NOMO-1 treated with dmso at 0.1 percent for 144 hours (cell line): ENCODE measurements around the gene HYOU1.
A peak's percentile ranks its signal among the peaks of the same experiment; 100 is the strongest.
"Not testable (repeated sequence)": the region's sequence is repeated elsewhere in the genome, so short reads cannot be mapped to it uniquely, and the experiment has no call there.

Experiments used
- DNase-seq: peaks from one replicate; lab custom pipeline; 2025; ENCODE audit not compliant: unreplicated experiment; lab: John Stamatoyannopoulos, UW

The HYOU1 gene

GRCh38 chr11:119085437-119085847 lies 28.4 kb upstream of the HYOU1 start:
- DNase-seq, result no peak

DNA sequence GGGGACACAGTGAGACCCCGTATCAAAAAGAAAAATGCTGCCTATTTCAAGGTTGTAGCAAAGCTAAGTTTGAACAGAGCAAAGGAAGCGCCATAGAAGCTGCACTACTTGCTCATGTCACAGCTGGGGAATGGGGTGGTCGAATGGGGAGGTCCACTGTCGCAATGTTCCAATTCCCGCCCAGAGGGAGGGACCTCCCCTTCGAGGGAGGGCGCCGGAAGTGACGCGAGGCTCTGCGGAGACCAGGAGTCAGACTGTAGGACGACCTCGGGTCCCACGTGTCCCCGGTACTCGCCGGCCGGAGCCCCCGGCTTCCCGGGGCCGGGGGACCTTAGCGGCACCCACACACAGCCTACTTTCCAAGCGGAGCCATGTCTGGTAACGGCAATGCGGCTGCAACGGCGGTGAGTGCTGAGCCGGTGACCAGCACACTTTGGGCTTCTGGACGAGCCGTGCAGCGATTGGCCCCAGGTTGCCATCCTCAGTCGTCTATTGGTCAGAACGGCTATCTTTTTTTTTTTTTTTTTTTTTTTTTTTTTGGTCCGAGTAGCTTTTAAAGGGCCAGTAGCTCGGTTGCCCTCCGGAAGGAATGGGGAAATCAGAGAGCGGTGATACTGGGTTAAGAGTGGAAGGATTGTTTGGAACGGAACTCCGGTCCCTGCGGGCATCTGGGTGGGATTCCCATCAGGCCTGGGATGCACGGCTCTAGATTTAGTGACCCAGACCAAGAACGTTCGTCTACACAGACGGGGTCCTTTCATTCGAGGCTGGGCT lies 27.8 kb upstream of the HYOU1 start, which contains the start of gene HMBS:
HMBS (plus strand) TSS at position 219 of the 774 bp plus-strand sequence; CDS start at position 372, 153 bp downstream.
- DNase-seq, result peak; percentile 95

GRCh38 chr11:119081682-119082260 lies 24.8 kb upstream of the HYOU1 start:
- no peak for DNase-seq

GRCh38 chr11:119078675-119079420 lies 21.8 kb upstream of the HYOU1 start:
- no peak for DNase-seq

DNA sequence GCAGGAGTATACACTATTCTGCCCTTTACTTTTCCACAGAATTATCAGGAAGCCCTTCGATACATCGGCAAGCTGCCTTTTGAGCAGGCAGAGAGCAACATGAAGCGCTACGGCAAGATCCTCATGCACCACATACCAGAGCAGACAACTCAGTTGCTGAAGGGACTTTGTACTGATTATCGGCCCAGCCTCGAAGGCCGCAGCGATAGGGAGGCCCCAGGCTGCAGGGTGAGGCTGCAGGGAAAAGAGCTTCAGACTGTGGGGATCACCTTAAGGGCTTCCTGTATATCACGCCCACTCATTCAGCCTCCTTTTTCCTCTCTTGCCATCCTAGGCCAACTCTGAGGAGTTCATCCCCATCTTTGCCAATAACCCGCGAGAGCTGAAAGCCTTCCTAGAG lies 20.8 kb upstream of the HYOU1 start:
- DNase-seq, result no peak

- DNase-seq, result peak; percentile 96
Measured at GRCh38 chr11:119067371-119068222, 10.6 kb upstream of the HYOU1 start, which contains the start of gene VPS11. Gene VPS11, plus strand, starts transcription at chr11:119067818. Its CDS starts 6 bp downstream, at chr11:119067824.

DNA sequence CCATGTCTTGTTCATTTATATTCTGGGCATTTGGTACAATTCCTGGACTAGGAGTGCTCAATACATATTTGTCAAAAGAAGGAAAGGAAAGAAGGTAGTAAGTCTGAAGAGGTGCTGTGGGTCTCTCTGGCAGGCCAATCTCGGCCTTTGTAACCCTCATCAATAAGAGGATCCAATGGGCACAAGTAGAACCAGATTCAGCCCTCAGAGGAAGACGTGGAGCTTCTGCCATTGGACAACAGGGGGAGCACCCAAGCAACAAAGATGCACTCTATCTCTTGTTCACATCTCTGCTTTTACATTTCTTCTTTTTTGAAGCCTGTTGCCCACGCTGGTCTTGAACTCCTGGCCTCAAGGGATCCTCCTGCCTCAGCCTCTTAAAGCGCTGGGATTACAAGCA lies 8.4 kb upstream of the HYOU1 start:
- no peak for DNase-seq

DNA sequence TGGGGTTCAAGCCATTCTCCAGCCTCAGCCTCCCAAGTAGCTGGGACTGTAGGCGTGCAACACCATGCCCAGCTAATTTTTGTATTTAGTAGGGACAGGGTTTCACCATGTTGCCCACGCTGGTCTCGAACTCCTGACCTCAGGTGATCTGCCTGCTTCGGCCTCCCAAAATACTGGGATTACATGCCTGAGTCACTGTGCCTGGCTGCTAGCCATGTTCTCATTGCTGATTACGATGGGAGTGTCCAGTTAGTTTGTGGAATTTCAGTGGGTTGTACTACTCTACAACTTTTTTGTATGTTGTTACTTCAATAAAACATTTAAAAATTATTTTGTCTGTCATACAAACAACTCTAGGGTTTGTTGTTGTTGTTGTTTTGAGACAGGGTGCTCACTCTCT lies 5.8 kb upstream of the HYOU1 start:
- no peak for DNase-seq

DNA sequence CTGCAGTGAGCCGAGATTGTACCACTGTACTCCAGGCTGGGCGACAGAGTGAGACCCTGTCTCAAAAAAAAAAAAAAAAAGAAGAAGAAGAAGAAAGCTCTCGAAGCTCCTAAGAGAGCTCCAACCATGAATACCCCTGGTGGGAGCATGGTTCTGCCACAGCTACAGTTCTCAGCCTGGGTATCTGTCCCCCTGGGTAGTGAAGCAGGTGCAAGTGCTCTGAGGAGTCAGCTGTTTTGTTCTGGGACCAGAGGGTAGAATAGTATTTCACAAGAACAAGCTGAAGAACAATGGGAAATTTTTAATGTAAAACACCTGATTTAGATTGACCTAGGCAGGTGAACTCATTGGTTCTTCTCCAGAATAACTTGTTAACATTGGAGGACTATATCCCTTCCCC lies 4.3 kb upstream of the HYOU1 start:
- no peak for DNase-seq

GRCh38 chr11:119059128-119059527 lies 2.1 kb upstream of the HYOU1 start:
- not testable (repeated sequence) for DNase-seq

DNA sequence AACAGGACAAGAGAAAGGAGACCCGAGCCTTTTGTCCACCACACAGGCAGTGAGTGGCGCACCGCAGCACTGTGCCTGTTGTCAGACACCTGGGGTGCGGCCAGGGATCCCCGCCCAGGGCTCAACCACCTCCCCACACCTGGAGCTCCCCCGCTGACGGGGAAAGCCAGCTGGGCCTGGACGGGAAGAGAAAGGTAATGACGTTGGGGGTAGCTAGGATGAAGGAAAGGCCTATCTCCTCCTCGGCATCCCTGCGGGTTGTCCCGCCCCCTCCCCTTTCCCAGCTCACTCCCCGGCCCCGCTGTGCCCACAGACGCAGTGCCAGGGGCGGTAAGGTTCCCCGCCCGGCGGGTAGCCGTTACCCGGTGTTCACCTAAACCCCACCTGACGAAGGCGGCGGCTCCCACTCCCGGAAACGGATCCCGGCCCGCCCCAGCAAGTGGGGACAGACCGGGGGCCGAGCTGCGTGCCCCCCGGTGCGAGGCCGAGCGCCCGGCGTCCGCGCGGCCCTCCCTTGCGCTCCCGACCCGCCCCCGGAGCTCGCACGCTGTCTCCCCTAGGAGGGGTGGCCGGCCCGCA lies 495 bp downstream of the HYOU1 start:
- DNase-seq, result no peak

DNA sequence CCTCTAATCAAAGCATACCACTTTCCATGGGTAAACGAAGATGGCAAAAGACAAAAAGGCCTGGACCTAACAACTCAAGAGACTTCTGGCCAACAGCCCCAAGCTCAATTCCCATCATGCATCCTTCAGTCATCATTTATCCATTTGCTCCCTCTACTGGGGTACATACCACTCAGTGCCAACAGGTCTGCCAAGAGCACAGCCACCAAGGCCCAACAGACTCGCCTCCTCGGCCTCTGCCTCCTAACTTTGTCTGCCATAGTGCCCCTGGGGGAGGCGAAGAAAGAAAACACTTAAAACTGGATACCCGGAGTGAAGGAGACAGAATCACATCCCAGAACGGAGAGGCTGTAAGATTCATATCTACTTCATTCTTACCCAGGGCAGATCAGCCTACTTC lies 1.1 kb downstream of the HYOU1 start:
- DNase-seq, result peak; percentile 38

DNA sequence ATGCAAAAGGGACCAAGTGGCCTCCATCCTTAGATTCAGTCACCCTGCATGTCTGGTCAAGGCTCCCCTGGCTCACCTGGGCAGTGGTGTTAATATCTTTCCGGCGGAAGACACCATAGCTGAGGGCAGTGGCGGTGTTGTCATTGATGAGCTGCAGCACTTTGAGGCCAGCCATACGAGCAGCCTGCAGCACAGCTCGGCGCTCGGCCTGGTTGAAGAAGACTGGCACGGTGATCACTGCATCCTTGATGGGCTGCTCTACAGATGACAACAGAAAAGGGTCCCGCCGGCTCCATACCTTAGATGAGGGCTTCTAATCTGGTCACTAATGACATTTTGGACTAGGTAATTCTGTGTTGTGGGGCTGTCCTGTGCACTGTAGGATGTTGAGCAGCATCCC lies 2.6 kb downstream of the HYOU1 start:
- DNase-seq, result no peak

DNA sequence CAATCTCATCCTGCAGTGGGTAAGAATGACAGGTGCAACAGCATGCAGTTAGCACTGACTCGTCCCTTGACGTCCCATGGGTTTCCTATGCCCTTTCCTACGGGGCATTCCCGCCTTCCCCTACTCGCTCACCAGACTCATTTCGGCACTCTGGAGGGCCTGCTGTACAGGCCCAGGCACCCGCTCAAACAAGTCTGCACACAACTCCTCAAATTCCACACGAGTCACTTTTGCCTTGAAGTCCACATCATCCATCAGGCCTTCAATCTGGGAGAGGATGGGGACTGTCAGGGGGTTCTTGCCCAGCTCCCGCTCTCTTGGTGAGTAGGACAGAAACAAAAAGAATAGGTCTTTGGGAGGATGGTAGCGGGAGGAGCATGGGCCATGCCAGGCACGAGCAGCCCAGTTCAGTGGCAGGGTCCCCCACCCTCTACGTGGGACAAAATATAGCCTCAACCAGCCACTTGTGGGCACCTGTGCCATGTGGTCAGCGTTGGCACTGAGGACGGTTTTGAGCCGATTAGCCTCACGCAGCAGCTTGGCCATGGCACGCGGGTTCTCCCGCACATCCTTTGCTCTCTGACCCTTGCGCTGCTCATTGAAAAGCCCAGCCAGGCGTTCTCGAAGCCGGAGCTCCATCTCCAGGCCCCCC lies 4.7 kb downstream of the HYOU1 start:
- no peak for DNase-seq

- no peak for DNase-seq
Measured at GRCh38 chr11:119051440-119052162, 5.4 kb downstream of the HYOU1 start.

- no peak for DNase-seq
Measured at GRCh38 chr11:119049081-119049480, 7.9 kb downstream of the HYOU1 start.

DNA sequence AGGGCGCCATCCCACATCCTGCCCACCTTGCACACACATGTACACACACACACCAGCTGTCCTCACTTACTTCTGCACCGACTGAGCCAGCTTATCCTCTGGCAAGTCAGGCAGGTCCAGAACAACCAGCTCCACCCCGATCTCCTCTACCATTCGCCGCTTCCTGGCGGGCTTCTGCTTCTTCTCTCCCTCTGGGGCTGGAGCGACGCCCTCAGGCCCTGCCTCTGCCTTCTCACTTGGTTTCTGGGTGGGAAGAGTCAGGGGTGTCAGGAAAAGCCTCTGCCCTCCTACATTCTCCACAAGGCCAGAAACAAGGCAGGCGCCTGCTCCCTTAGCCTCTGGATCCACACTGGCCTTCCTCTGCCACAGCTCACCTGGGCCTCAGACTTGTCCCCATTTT lies 8.4 kb downstream of the HYOU1 start:
- DNase-seq, result no peak

GRCh38 chr11:119047205-119047604 lies 9.8 kb downstream of the HYOU1 start:
- no peak for DNase-seq

DNA sequence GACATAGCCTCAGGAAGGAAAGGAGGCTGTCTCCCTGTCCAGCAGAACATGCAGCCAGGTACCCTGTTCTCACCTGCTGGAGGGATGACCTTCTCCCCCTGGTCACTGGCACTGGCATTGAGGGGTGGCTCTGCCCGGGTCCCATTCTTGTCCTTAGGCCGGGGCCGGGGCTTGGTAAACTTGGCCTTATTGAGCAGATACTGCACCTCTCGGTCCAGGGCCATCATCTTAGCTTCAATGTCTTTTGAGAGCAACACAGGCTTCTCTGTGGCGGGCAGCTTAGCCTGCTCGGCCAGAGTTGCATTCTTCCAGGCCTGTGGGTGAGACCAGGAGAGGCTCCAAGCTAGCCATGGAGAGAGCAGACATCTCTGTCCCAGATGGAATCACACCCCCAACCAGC lies 10.5 kb downstream of the HYOU1 start:
- no peak for DNase-seq
